Measurements from ENCODE around the gene SELENON.

The SELENON gene

GRCh38 chr1:25790472-25790871 is 9.5 kb upstream of the SELENON start:
- no peak for TF ChIP-seq CEBPB (IDR thresholded peaks at IDR 0.05)
- no peak for TF ChIP-seq MAX (IDR thresholded peaks at IDR 0.05)
- no peak for TF ChIP-seq USF1 (IDR thresholded peaks at IDR 0.05)
- no peak for TF ChIP-seq CREB1 (IDR thresholded peaks at IDR 0.05; ENCODE audit: low read depth)
- no peak for TF ChIP-seq ZBTB7A (IDR thresholded peaks at IDR 0.05; ENCODE audit: low read depth)
- no peak for TF ChIP-seq EP300 (IDR thresholded peaks at IDR 0.05; ENCODE audit: borderline replicate concordance)
- no peak for TF ChIP-seq TAF1 (IDR thresholded peaks at IDR 0.05; ENCODE audit: low read depth)

GRCh38 chr1:25792115-25792514 is 7.9 kb upstream of the SELENON start:
- TF ChIP-seq TCF12 (IDR thresholded peaks at IDR 0.05; ENCODE audit: low read depth) (no peak), YY1 (IDR thresholded peaks at IDR 0.05; ENCODE audit: low read depth) (no peak), EP300 (IDR thresholded peaks at IDR 0.05; ENCODE audit: borderline replicate concordance) (no peak), EGR1 (IDR thresholded peaks at IDR 0.05) (no peak), USF1 (IDR thresholded peaks at IDR 0.05) (no peak), ZBTB7A (IDR thresholded peaks at IDR 0.05; ENCODE audit: low read depth) (no peak), CEBPB (IDR thresholded peaks at IDR 0.05) (no peak), FOXM1 (IDR thresholded peaks at IDR 0.05; ENCODE audit: borderline replicate concordance, low read depth) (no peak), REST (IDR thresholded peaks at IDR 0.05; ENCODE audit: low read depth) (no peak), MAX (IDR thresholded peaks at IDR 0.05) (no peak), CREB1 (IDR thresholded peaks at IDR 0.05; ENCODE audit: low read depth) (no peak), NFIC (IDR thresholded peaks at IDR 0.05) (no peak), RAD21 (IDR thresholded peaks at IDR 0.05; ENCODE audit: low read depth) (no peak), TEAD4 (IDR thresholded peaks at IDR 0.05) (no peak), TAF1 (IDR thresholded peaks at IDR 0.05; ENCODE audit: low read depth) (no peak)

- no peak for TF ChIP-seq RAD21 (IDR thresholded peaks at IDR 0.05; ENCODE audit: low read depth)
- TF ChIP-seq TEAD4 (IDR thresholded peaks at IDR 0.05): no peak
- TF ChIP-seq EP300 (IDR thresholded peaks at IDR 0.05; ENCODE audit: borderline replicate concordance): no peak
- no peak for TF ChIP-seq MAX (IDR thresholded peaks at IDR 0.05)
- no peak for TF ChIP-seq USF1 (IDR thresholded peaks at IDR 0.05)
- no peak for TF ChIP-seq CEBPB (IDR thresholded peaks at IDR 0.05)
- no peak for TF ChIP-seq ZBTB7A (IDR thresholded peaks at IDR 0.05; ENCODE audit: low read depth)
- no peak for TF ChIP-seq YY1 (IDR thresholded peaks at IDR 0.05; ENCODE audit: low read depth)
- no peak for TF ChIP-seq EGR1 (IDR thresholded peaks at IDR 0.05)
- TF ChIP-seq TCF12 (IDR thresholded peaks at IDR 0.05; ENCODE audit: low read depth): no peak
- TF ChIP-seq REST (IDR thresholded peaks at IDR 0.05; ENCODE audit: low read depth): no peak
- TF ChIP-seq FOXM1 (IDR thresholded peaks at IDR 0.05; ENCODE audit: borderline replicate concordance, low read depth): no peak
- TF ChIP-seq NFIC (IDR thresholded peaks at IDR 0.05): no peak
Observed at GRCh38 chr1:25793585-25794170, 6.3 kb upstream of the SELENON start.

GRCh38 chr1:25794325-25794724 is 5.7 kb upstream of the SELENON start:
- TF ChIP-seq USF1 (IDR thresholded peaks at IDR 0.05): no peak
- TF ChIP-seq EGR1 (IDR thresholded peaks at IDR 0.05): no peak
- no peak for TF ChIP-seq ZBTB7A (IDR thresholded peaks at IDR 0.05; ENCODE audit: low read depth)
- TF ChIP-seq RAD21 (IDR thresholded peaks at IDR 0.05; ENCODE audit: low read depth): no peak
- TF ChIP-seq NFIC (IDR thresholded peaks at IDR 0.05): no peak
- TF ChIP-seq EP300 (IDR thresholded peaks at IDR 0.05; ENCODE audit: borderline replicate concordance): no peak
- TF ChIP-seq CREB1 (IDR thresholded peaks at IDR 0.05; ENCODE audit: low read depth): no peak
- TF ChIP-seq MAX (IDR thresholded peaks at IDR 0.05): no peak
- TF ChIP-seq YY1 (IDR thresholded peaks at IDR 0.05; ENCODE audit: low read depth): no peak
- TF ChIP-seq FOXM1 (IDR thresholded peaks at IDR 0.05; ENCODE audit: borderline replicate concordance, low read depth): no peak
- no peak for TF ChIP-seq CEBPB (IDR thresholded peaks at IDR 0.05)
- no peak for TF ChIP-seq REST (IDR thresholded peaks at IDR 0.05; ENCODE audit: low read depth)
- no peak for TF ChIP-seq TEAD4 (IDR thresholded peaks at IDR 0.05)
- TF ChIP-seq TCF12 (IDR thresholded peaks at IDR 0.05; ENCODE audit: low read depth): no peak
- TF ChIP-seq TAF1 (IDR thresholded peaks at IDR 0.05; ENCODE audit: low read depth): no peak
